HG03066 (cell line): Measurements from ENCODE around the gene PWP1.
"Not testable (repeated sequence)": the region's sequence is repeated elsewhere in the genome, so short reads cannot be mapped to it uniquely, and the experiment has no call there.

ENCODE experiments used
- ATAC-seq: cut with Tn5 transposase; IDR thresholded peaks from one replicate; pipeline ENCODE4 v1.9.1; 2021; ENCODE audit warnings: low read depth; ENCODE audit not compliant: unreplicated experiment

Gene PWP1

DNA sequence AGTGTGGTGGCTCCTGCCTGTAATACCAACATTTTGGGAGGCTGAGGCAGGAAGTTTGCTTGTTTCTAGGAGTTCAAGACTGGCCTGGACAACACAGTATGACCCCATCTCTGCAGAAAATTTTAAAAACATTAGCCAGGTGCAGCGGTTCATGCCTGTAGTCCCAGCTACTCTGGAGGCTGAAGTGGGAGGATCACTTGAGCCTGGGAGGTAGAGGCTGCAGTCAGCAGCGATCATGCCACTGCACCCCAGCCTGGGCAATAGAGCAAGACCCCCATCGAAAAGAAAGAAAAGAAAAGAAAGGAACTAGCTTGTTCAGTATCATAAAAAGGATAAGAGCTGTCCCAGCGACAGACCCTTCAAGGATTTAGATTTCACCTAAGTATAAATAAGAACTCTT, 18.1 kb upstream of the PWP1 start:
- no peak for ATAC-seq

- no peak for ATAC-seq
These were observed 17.1 kb upstream of the PWP1 start for GRCh38 chr12:107668320-107669098.

DNA sequence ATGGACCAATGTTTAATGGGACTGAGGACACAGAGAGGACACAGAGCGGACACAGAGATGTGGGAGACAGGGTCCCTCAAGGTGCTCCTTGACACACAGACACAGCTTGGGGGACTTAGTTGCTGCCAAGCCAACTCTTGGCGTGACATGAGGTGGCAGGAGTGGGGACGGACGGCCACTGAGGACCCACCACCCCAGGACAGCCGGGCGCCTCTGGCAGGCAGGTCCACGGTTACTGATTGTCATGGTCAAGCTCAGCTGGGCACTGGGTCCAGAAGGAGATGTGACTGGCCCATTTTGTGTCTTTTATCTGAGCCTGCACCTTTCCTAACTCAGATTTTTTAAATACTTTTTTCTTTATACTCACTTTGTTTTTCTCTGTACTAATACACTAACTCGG, 15.7 kb upstream of the PWP1 start:
- ATAC-seq: no peak

DNA sequence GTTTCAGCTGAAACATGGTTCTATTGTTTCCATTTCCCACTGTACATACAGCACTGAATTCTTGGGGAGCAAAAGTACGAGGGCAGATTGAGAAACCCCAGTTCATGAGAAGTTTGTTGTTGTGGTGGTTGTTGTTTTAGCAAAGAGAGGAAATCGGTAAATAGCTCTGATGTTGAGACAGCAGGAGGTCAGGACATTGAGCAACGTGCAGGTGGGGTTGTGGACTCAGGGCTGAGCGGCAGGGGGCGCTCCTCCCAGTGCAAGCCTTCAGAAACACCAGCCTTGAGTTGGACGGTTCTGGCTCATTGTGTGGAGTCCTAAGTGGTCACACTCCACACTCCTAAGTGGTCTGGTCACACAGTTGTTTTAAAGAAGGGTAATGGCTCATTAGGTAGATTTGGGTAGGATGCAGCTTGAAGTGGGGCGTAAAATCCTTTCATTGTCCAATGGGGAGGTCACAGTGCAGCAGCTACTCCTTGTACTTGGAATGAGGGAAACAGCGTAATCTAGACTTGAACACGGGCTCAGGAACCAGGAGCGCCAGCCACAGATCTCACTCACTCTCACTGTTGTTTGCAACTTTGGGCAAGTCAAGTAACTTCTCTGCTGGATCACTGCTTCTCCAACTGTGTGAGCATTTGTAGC, 14.5 kb upstream of the PWP1 start:
- no peak for ATAC-seq

GRCh38 chr12:107677671-107678070, 7.9 kb upstream of the PWP1 start:
- no peak for ATAC-seq

- no peak for ATAC-seq
These were observed 6.3 kb upstream of the PWP1 start for GRCh38 chr12:107679336-107679735.

- no peak for ATAC-seq
These were observed 4.2 kb upstream of the PWP1 start for GRCh38 chr12:107681455-107681835.

GRCh38 chr12:107681836-107682820, 3.5 kb upstream of the PWP1 start:
- no peak for ATAC-seq

DNA sequence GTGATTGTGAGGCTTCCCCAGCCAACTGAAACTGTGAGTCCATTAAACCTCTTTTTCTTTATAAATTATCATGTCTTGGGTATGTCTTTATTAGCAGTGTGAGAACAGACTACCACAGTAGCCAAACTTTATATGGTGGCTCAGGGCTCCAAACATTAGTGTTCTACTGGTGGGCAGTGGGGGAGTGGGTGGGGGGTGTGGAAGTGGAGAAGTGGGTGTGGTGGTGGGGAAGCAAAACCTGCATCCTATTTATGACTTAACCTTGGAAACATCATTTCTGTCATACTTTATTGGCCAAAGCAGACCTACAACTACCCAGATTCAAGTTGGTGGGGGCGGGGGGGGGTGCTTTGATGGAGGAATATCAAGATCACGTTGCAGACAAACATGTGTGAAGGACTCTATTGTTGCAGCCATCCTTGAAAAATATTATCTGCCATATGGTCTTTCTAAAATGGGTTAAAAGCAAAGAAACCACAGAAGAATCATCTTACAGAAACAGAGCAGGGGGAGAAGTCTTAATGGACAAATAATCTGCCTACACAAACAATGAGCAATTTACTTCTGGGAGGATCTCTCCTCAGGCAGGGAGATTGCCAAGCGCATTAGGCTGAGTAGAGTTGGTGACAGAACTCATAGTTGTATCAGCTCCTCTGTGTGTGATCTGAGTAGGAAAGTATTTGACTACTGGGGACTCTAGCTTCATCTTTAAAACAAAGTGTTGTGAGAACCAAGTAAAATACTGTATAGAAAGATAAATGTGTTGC, 1.4 kb upstream of the PWP1 start:
- no peak for ATAC-seq

DNA sequence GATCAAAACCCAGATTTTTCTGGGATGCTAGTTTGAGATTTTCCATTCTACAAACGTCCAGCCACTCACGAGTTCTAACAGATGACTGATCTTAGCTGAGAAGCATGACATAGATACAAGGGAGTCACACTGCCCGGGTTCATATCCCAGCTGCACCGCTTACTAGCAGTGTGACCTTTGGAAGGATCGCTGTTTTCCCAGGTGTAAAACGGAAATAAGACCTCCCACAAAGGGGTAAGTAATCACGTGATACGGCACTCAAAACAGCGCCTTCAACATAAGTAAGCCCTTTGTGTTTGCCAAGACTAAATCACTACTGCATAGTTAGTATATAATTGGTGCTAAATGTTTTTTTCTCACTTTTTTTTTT, 624 bp upstream of the PWP1 start:
- no peak for ATAC-seq

DNA sequence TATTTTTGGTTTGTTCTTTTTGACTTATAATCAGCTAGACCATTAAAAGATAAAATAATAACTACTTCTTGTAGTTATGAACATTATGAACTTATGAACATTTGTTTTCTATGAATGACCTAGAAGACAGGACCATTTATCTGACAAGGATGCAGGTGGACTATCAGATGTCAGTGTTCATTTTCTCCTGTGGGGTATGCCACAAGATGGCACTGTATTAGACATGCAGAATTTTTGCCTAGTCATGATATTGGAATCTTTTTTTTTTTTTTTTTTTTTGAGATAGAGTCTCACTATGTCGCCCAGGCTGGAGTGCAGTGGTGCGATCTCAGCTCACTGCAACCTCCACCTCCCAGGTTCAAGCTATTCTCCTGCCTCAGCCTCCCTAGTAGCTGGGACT, 10.2 kb downstream of the PWP1 start:
- not testable (repeated sequence) for ATAC-seq

DNA sequence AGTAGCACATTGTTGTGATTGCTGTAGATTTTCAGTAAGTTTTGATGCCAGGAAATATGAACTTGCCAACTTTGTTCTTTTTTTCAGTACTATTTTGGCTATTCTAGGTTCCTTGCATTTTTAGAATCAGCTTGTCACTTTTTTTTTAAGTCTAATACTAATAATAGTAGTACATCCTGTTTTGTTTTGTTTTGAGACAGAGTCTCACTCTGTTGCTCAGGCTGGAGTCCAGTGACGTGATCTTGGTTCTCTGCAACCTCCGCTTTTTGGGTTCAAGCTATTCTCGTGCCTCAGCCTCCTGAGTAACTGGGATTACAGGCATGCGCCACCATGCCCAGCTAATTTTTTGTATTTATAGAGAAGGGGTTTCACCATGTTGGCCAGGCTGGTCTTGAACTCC, 16.5 kb downstream of the PWP1 start:
- no peak for ATAC-seq

GRCh38 chr12:107704041-107704440, 18.4 kb downstream of the PWP1 start:
- ATAC-seq: no peak

GRCh38 chr12:107705522-107705921, 19.9 kb downstream of the PWP1 start:
- not testable (repeated sequence) for ATAC-seq

DNA sequence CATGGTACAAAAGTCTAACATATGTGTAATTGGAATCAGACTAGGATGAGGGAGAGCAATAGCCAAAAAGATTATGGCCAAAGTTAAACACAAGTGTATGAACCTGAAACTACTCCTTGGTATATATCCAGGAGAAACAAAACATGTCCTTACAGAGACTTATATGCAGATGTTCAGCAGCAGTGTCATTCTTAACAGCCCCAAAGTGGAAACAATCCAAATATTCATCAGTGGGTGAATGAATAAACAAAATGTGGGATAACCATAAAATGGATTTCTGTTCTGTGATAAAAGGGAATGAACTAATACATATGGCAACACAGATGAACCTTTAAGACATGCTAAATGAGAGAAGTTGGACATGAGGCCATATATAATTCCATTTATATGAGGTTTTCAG, 30.2 kb downstream of the PWP1 start:
- no peak for ATAC-seq

DNA sequence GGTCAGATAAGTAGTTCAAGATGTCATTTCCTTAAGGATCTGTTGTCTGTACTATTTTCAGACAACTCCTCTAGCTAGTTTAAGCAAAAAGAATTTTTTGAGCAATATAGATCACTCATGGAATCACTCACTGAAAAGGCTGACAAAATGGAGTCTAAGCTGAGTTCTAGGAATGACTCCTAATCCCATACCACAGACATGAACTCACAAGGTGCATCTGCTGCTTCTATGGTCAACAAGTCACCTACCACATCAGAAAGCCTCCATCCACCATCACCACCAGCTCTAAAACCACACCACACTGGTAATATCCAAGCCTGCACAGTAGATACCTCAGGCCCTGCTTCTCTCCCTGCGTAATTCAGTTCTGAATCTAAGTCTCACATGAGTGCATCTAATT, 33.0 kb downstream of the PWP1 start:
- ATAC-seq: no peak

GRCh38 chr12:107727327-107727726, 41.7 kb downstream of the PWP1 start:
- not testable (repeated sequence) for ATAC-seq

DNA sequence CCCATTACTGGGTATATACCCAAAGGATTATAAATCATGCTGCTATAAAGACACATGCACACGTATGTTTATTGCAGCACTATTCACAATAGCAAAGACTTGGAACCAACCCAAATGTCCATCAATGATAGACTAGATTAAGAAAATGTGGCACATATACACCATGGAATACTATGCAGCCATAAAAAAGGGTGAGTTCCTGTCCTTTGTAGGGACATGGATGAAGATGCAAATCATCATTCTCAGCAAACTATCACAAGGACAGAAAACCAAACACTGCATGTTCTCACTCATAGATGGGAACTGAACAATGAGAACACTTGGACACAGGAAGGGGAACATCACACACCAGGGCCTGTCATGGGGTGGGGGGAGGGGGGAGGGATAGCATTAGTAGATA, 42.1 kb downstream of the PWP1 start:
- not testable (repeated sequence) for ATAC-seq

DNA sequence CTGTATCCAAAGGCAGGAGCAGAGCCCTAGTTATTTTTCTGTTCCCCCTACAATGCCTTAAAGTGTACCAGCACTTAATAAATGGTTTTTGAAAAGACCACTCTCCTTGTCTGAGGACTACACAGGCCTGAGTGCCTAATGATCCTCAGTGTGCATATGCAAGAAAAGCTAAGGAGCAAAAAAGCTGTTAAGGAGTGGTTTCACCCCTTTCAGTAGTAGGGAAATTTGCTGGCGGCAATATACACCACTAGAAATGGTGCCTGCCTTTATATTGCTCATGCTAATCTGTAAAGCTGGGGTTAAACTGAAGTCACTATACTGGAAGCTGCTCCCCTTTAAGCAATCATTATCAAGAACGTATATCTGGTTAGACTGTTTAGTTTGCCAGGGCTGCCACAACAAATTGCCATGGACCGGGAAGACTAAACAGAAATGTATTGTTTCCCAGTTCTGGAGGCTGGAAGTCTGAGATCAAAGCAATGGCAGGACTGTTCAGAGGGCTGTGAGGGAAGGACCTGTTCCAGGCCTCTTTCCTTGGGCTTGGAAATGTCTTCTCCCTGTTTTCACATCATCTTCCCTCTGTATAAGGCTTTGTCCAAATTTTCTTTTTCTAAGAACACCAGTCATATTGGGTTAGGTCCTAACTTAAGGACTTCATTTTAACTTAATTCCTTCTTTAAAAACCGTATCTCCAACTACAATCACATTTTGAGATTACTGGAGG, 45.2 kb downstream of the PWP1 start:
- no peak for ATAC-seq

DNA sequence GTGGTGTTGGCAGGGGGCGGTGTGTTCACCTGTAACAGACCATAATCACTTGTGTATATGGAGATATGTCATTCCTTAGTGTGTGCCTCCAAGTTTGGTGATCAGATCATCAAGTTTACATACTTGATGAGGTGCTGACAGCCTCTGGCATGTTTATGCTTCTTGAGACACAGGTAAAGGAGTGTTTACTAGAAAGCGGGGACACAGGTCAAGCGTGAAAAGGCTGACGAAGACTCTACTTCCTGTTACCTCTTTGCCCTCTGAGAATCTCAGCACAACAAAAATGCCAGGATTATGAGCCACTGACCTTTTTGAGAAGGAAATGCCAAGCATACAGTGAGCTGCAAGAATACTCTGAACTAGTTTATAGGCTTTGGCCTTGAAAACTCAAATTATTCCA, 45.8 kb downstream of the PWP1 start:
- no peak for ATAC-seq
